Fibroblast of lung (primary cell): ENCODE data around the gene BTRC. TPM values are rescaled to one million over a fixed set of nuclear protein-coding genes. Genes with fewer than 3 reads are reported as not detected.

Source experiments
- DNase-seq, 2 donors: peaks; one replicate each; pipeline versions ENCODE4 v3.0.0 to v3.0.0-alpha.2; 2010; ENCODE audit warnings: low read depth in 2 of 2
- H2AFZ ChIP-seq: 2 replicates; pipeline ENCODE4 v1.5.1; 2012; ENCODE audit warnings: low read length, control low read depth, inconsistent platforms
- H3K27ac ChIP-seq: 2 replicates; pipeline ENCODE4 v1.5.1; 2011; ENCODE audit warnings: low read length, control low read depth; ENCODE audit not compliant: insufficient read depth
- H3K27me3 ChIP-seq: 2 replicates; pipeline ENCODE4 v1.5.1; 2011; ENCODE audit warnings: mild to moderate bottlenecking, low read length; ENCODE audit not compliant: control insufficient read depth, insufficient read depth
- H3K36me3 ChIP-seq: 2 replicates; pipeline ENCODE4 v1.5.1; 2011; ENCODE audit warnings: low read length; ENCODE audit not compliant: control insufficient read depth, insufficient read depth
- H3K4me1 ChIP-seq: 2 replicates; pipeline ENCODE4 v1.5.1; 2011; ENCODE audit warnings: low read length; ENCODE audit not compliant: control insufficient read depth, insufficient read depth; ENCODE audit errors: extremely low read depth
- H3K4me2 ChIP-seq: 2 replicates; pipeline ENCODE4 v1.5.1; 2011; ENCODE audit warnings: low read length, control low read depth; ENCODE audit not compliant: insufficient read depth; ENCODE audit errors: extremely low read depth
- H3K4me3 ChIP-seq, 4 experiments: fragments of 200-600 bp in 1 of 4; sonication (generic) in 1 of 4; replicated peaks in 1 of 4; 2 replicates each; pipeline ENCODE4 v1.5.1; 2011 to 2016; ENCODE audit warnings: low read length in 4 of 4, low read depth in 3 of 4, mild to moderate bottlenecking in 3 of 4, control low read depth in 2 of 4, inconsistent platforms in 1 of 4, mixed read lengths in 1 of 4; ENCODE audit not compliant: insufficient read depth in 1 of 4; ENCODE audit errors: control extremely low read depth in 1 of 4
- H3K79me2 ChIP-seq: 2 replicates; pipeline ENCODE4 v1.5.1; 2012; ENCODE audit warnings: mild to moderate bottlenecking, low read length, inconsistent platforms; ENCODE audit not compliant: control insufficient read depth, insufficient read depth
- H3K9ac ChIP-seq: 2 replicates; pipeline ENCODE4 v1.5.1; 2011; ENCODE audit warnings: mild to moderate bottlenecking, low read length, control low read depth; ENCODE audit not compliant: insufficient read depth
- H3K9me3 ChIP-seq: 2 replicates; pipeline ENCODE4 v1.5.1; 2012; ENCODE audit warnings: low read depth, low read length; ENCODE audit not compliant: control insufficient read depth, insufficient read depth
- H4K20me1 ChIP-seq: 2 replicates; pipeline ENCODE4 v1.5.1; 2011; ENCODE audit warnings: low read length; ENCODE audit not compliant: control insufficient read depth, insufficient read depth; ENCODE audit errors: extremely low read depth
- EZH2 ChIP-seq: IDR thresholded peaks from 2 replicates; pipeline ENCODE4 v1.5.1; 2012; ENCODE audit warnings: low read length, control low read depth, mild to moderate bottlenecking; ENCODE audit errors: missing control alignments
- polyA plus RNA-seq, 2 donors: library from polyadenylated mRNA; depleted of rRNA in 1 of 2; stranded (reverse) in 1 of 2; unstranded in 1 of 2; fragments of >200 nt; gene quantifications; 2 replicates each; pipeline ENCODE4 v1.2.1, GENCODE V29; 2011 to 2012; ENCODE audit warnings: missing spikeins in 1 of 2
- total RNA-seq: library from RNA; depleted of rRNA; stranded (reverse); fragments of >200 nt; gene quantifications from 2 replicates; pipeline ENCODE4 v1.2.1, GENCODE V29; 2014
- TF ChIP-seq, protein P1 (sequence below), 2 donors: IDR thresholded peaks in 1 of 2; conservative IDR thresholded peaks in 1 of 2; 1 replicate in 1 of 2; 2 replicates in 1 of 2; pipeline ENCODE4 v1.5.1; 2011 to 2012; ENCODE audit warnings: low read length in 2 of 2, control low read depth in 1 of 2, inconsistent platforms in 1 of 2, low read depth in 1 of 2, mild to moderate bottlenecking in 1 of 2

Gene BTRC
- total and polyA plus RNA-seq, 2 donors (not counting 1 experiment from before 2014, with no cell fraction given), result 9.2 to 10.9 TPM

DNA sequence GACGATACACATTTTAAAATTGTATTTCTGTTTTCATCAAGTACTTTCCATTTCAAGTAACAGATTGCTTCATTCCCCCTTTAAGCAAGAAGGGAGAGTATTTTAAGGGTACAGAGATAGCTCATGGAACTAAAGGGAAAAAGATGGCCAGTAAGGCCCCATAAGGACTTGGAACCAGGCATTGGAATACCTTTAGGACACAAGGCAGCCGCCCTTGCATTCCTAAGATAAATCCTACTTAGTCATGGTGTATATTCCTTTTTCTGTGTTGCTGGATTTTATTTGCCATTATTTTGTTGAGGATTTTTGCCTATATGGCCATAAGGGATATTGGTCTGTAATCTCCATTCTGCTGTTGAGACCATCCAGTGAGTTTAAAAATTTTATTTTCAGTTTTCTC lies 49.2 kb downstream of the BTRC start:
- peaks cover 2% of the 10 kb centered on the region for H4K20me1 ChIP-seq
- H3K36me3 ChIP-seq, result no peaks in the 10 kb centered on the region
- H3K27me3 ChIP-seq, result no peaks in the 10 kb centered on the region
- no peak overlapping the region for H3K9ac ChIP-seq
- H3K27ac ChIP-seq, result no peak overlapping the region
- no peak overlapping the region for H3K4me2 ChIP-seq
- no peak overlapping the region for H2AFZ ChIP-seq
- TF ChIP-seq, protein P1, sequence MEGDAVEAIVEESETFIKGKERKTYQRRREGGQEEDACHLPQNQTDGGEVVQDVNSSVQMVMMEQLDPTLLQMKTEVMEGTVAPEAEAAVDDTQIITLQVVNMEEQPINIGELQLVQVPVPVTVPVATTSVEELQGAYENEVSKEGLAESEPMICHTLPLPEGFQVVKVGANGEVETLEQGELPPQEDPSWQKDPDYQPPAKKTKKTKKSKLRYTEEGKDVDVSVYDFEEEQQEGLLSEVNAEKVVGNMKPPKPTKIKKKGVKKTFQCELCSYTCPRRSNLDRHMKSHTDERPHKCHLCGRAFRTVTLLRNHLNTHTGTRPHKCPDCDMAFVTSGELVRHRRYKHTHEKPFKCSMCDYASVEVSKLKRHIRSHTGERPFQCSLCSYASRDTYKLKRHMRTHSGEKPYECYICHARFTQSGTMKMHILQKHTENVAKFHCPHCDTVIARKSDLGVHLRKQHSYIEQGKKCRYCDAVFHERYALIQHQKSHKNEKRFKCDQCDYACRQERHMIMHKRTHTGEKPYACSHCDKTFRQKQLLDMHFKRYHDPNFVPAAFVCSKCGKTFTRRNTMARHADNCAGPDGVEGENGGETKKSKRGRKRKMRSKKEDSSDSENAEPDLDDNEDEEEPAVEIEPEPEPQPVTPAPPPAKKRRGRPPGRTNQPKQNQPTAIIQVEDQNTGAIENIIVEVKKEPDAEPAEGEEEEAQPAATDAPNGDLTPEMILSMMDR (conservative IDR thresholded peaks at IDR 0.05 in 1 of 2, IDR thresholded peaks at IDR 0.05 in 1 of 2; ENCODE audit: low read depth in 1 of 2, low read length in 2 of 2), result no peak
- TF ChIP-seq EZH2, result no peak
- no peak overlapping the region for H3K4me3 ChIP-seq
- H3K9me3 ChIP-seq, result no peaks in the 10 kb centered on the region
- H3K4me1 ChIP-seq, result peaks cover 2% of the 10 kb centered on the region
- H3K79me2 ChIP-seq, result no peaks in the 10 kb centered on the region
- no peak for DNase-seq

DNA sequence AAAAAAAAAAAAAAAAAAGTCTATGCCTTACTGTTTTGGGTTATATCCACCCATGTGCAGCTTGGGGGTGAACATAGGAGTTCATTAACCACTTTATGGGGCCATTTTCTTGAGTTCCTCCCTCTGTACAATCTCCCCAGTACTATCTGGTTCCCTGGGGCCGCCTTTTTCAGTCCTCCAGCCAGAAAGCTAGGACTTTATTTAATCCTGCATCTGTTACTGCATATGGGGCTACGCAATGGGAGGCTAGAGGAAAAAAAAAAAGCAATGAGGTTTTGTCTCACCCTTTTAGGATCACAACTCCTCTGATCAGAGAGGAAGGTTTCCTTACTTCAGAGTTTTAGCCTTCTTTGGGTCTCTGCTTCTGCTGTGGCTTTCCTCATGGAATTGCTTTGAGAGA lies 51.0 kb downstream of the BTRC start:
- H3K4me1 ChIP-seq, result no peaks in the 10 kb centered on the region
- H3K9me3 ChIP-seq, result no peaks in the 10 kb centered on the region
- H4K20me1 ChIP-seq, result peaks cover 2% of the 10 kb centered on the region
- no peak for DNase-seq
- no peaks in the 10 kb centered on the region for H3K36me3 ChIP-seq
- no peaks in the 10 kb centered on the region for H3K27me3 ChIP-seq
- H3K9ac ChIP-seq, result no peak overlapping the region
- no peak overlapping the region for H2AFZ ChIP-seq
- no peak for TF ChIP-seq EZH2
- TF ChIP-seq, protein P1 (conservative IDR thresholded peaks at IDR 0.05 in 1 of 2, IDR thresholded peaks at IDR 0.05 in 1 of 2; ENCODE audit: low read depth in 1 of 2, low read length in 2 of 2), result no peak
- no peak overlapping the region for H3K27ac ChIP-seq
- no peaks in the 10 kb centered on the region for H3K79me2 ChIP-seq
- H3K4me3 ChIP-seq, result no peak overlapping the region
- H3K4me2 ChIP-seq, result no peak overlapping the region

DNA sequence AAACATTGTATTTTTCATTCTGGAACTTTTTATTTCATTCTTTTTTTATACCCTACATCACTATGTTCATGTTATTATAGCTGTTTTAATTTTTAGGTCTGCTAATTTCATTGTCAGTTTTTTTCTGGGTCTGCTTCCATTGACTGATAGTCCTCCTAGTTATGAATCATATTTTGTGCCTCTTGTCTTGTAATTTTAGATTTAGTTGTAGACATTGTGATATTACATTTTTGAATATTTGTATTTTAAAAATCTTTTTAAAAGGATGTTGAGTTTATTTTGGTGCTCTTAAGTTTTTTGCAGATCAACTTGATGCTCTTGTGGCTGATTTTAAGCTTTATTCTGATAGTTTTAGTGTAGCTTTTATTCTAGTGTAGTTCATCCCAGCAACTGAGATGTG lies 57.6 kb downstream of the BTRC start:
- no peaks in the 10 kb centered on the region for H3K27me3 ChIP-seq
- no peaks in the 10 kb centered on the region for H3K36me3 ChIP-seq
- no peaks in the 10 kb centered on the region for H3K9me3 ChIP-seq
- H3K4me2 ChIP-seq, result no peak overlapping the region
- no peaks in the 10 kb centered on the region for H3K79me2 ChIP-seq
- no peaks in the 10 kb centered on the region for H3K4me1 ChIP-seq
- DNase-seq, result no peak
- TF ChIP-seq, protein P1 (conservative IDR thresholded peaks at IDR 0.05 in 1 of 2, IDR thresholded peaks at IDR 0.05 in 1 of 2; ENCODE audit: low read depth in 1 of 2, low read length in 2 of 2), result no peak
- no peak for TF ChIP-seq EZH2
- H4K20me1 ChIP-seq, result no peaks in the 10 kb centered on the region
- H3K9ac ChIP-seq, result no peak overlapping the region
- H3K4me3 ChIP-seq, result no peak overlapping the region
- H2AFZ ChIP-seq, result no peak overlapping the region
- no peak overlapping the region for H3K27ac ChIP-seq
